ENCODE results near the gene CCDC78. TPM values are rescaled to one million over a fixed set of nuclear protein-coding genes. Genes with fewer than 3 reads are reported as not detected.

The CCDC78 gene
- total and polyA plus RNA-seq, 2 of the 13 experiments (the other 11 are each of a cell fraction or from before 2014, with no cell fraction given), result 0.53 to 1.5 TPM

- TF ChIP-seq GABPB1 (CRISPR knock-in tag; IDR thresholded peaks at IDR 0.05) (peak; percentile 70), THAP11 (CRISPR knock-in tag; IDR thresholded peaks at IDR 0.05) (no peak), ZSCAN21 (CRISPR knock-in tag; IDR thresholded peaks at IDR 0.05; ENCODE audit: borderline replicate concordance) (0 out of 2 replicates have a peak, but pooled peaks have one; percentile 14), ZXDC (CRISPR knock-in tag; IDR thresholded peaks at IDR 0.05) (no peak), KDM2A (CRISPR knock-in tag; IDR thresholded peaks at IDR 0.05; ENCODE audit: borderline replicate concordance, low read depth) (peak; percentile 69; the same call in 1 of the 2 replicates), ZNF414 (CRISPR knock-in tag; IDR thresholded peaks at IDR 0.05) (no peak), KLF6 (CRISPR knock-in tag; IDR thresholded peaks at IDR 0.05) (no peak), SP4 (CRISPR knock-in tag; IDR thresholded peaks at IDR 0.05) (0 out of 2 replicates have a peak, but pooled peaks have one; percentile 19), ZNF337 (CRISPR knock-in tag; IDR thresholded peaks at IDR 0.05; ENCODE audit: borderline replicate concordance, low read depth) (no peak), MXI1 (IDR thresholded peaks at IDR 0.05; ENCODE audit: borderline replicate concordance, low read depth, low read length) (0 out of 3 replicates have a peak, but pooled peaks have one; percentile 23), ZNF180 (CRISPR knock-in tag; IDR thresholded peaks at IDR 0.05; ENCODE audit: borderline replicate concordance, low read depth) (no peak), GPBP1L1 (CRISPR knock-in tag; IDR thresholded peaks at IDR 0.05) (no peak)
Measured at GRCh38 chr16:728131-728889, 2.1 kb upstream of the CCDC78 start (continued).
